ENCODE measurements around the gene CCN5.

GRCh38 chr20:44689809-44690208 is 25.4 kb upstream of the CCN5 start:
- TF ChIP-seq CTCF (conservative IDR thresholded peaks at IDR 0.05; ENCODE audit: low read length) (no peak), EZH2phosphoT487 (IDR thresholded peaks at IDR 0.05; ENCODE audit: borderline replicate concordance, low read depth, low read length) (no peak)
